Ammon's horn (tissue), 1 donor: ENCODE data around the gene PRF1.
"Not testable (repeated sequence)": the region's sequence is repeated elsewhere in the genome, so short reads cannot be mapped to it uniquely, and the experiment has no call there.

ENCODE experiments used
- DNase-seq: peaks from one replicate; pipeline ENCODE4 v3.0.0-alpha.2; 2016; ENCODE audit warnings: low spot score

PRF1 gene

GRCh38 chr10:70602665-70603448, at the start of gene PRF1:
TSS of gene PRF1 (minus strand) at chr10:70602741. CDS start at chr10:70600902, 1,839 bp downstream.
- DNase-seq: no peak

- DNase-seq: no peak
Observed at GRCh38 chr10:70651661-70652060, 49.1 kb upstream of the PRF1 start.

GRCh38 chr10:70650718-70651117, 48.2 kb upstream of the PRF1 start:
- no peak for DNase-seq

- DNase-seq: no peak
Observed at GRCh38 chr10:70650104-70650503, 47.6 kb upstream of the PRF1 start.

- no peak for DNase-seq
Observed at GRCh38 chr10:70649526-70649925, 47.0 kb upstream of the PRF1 start.

- no peak for DNase-seq
Observed at GRCh38 chr10:70648427-70648826, 45.9 kb upstream of the PRF1 start.

GRCh38 chr10:70647086-70647485, 44.5 kb upstream of the PRF1 start:
- no peak for DNase-seq

- not testable (repeated sequence) for DNase-seq
Observed at GRCh38 chr10:70644959-70645358, 42.4 kb upstream of the PRF1 start.

GRCh38 chr10:70643272-70643671, 40.7 kb upstream of the PRF1 start:
- DNase-seq: not testable (repeated sequence)

GRCh38 chr10:70639640-70640383, 37.3 kb upstream of the PRF1 start:
- DNase-seq: not testable (repeated sequence)

- DNase-seq: not testable (repeated sequence)
Observed at GRCh38 chr10:70634515-70634914, 32.0 kb upstream of the PRF1 start.

- no peak for DNase-seq
Observed at GRCh38 chr10:70634011-70634410, 31.5 kb upstream of the PRF1 start.

- DNase-seq: not testable (repeated sequence)
Observed at GRCh38 chr10:70631735-70632134, 29.2 kb upstream of the PRF1 start.

- DNase-seq: no peak
Observed at GRCh38 chr10:70629338-70629737, 26.8 kb upstream of the PRF1 start.

GRCh38 chr10:70626056-70626455, 23.5 kb upstream of the PRF1 start:
- no peak for DNase-seq

- no peak for DNase-seq
Observed at GRCh38 chr10:70622981-70623844, 20.7 kb upstream of the PRF1 start.

- DNase-seq: no peak
Observed at GRCh38 chr10:70622541-70622940, 20.0 kb upstream of the PRF1 start.

- DNase-seq: no peak
Observed at GRCh38 chr10:70621503-70622078, 19.1 kb upstream of the PRF1 start.

GRCh38 chr10:70620020-70620289, 17.4 kb upstream of the PRF1 start:
- DNase-seq: no peak

- DNase-seq: no peak
Observed at GRCh38 chr10:70619271-70620019, 16.9 kb upstream of the PRF1 start.

- DNase-seq: no peak
Observed at GRCh38 chr10:70618663-70619062, 16.1 kb upstream of the PRF1 start.
